WI38 (cell line): ENCODE data around the gene RNF34.
"Not testable (repeated sequence)": the region's sequence is repeated elsewhere in the genome, so short reads cannot be mapped to it uniquely, and the experiment has no call there.

ENCODE experiments used
- H3K4me3 ChIP-seq: 2 replicates; pipeline ENCODE4 v1.5.1; 2011; ENCODE audit warnings: low read depth, mild to moderate bottlenecking, control low read depth, low read length
- CTCF ChIP-seq: IDR thresholded peaks from 2 replicates; pipeline ENCODE4 v1.5.1; 2012; ENCODE audit warnings: low read depth, mild to moderate bottlenecking, control low read depth, low read length

Gene RNF34

GRCh38 chr12:121358073-121358472 lies 41.8 kb upstream of the RNF34 start:
- H3K4me3 ChIP-seq: no peak overlapping the region
- no peak for TF ChIP-seq CTCF

GRCh38 chr12:121364683-121365121 lies 35.2 kb upstream of the RNF34 start:
- H3K4me3 ChIP-seq: no peak overlapping the region
- no peak for TF ChIP-seq CTCF

GRCh38 chr12:121365416-121366062 lies 34.4 kb upstream of the RNF34 start:
- no peak overlapping the region for H3K4me3 ChIP-seq
- TF ChIP-seq CTCF: no peak

- TF ChIP-seq CTCF: no peak
- H3K4me3 ChIP-seq: no peak overlapping the region
Observed at GRCh38 chr12:121366063-121366459, 33.9 kb upstream of the RNF34 start.

GRCh38 chr12:121371404-121371803 lies 28.5 kb upstream of the RNF34 start:
- H3K4me3 ChIP-seq: no peak overlapping the region
- TF ChIP-seq CTCF: no peak

GRCh38 chr12:121373755-121374154 lies 26.2 kb upstream of the RNF34 start:
- no peak for TF ChIP-seq CTCF
- no peak overlapping the region for H3K4me3 ChIP-seq

- H3K4me3 ChIP-seq: not testable (repeated sequence)
Observed at GRCh38 chr12:121374336-121374735, 25.6 kb upstream of the RNF34 start.

- H3K4me3 ChIP-seq: not testable (repeated sequence)
Observed at GRCh38 chr12:121374945-121375584, 24.9 kb upstream of the RNF34 start.
